Thyroid gland (tissue), 4 donors: Measurements from ENCODE around the gene NFE2L2. TPM values are rescaled to one million over a fixed set of nuclear protein-coding genes. Genes with fewer than 3 reads are reported as not detected.

Source experiments
- DNase-seq, 2 donors: peaks; one replicate each; pipeline ENCODE4 v3.0.0-alpha.2; 2019
- H3K27ac ChIP-seq, 3 donors: fragments of 200-600 bp; sonication (generic); 1 replicate in 2 of 3; 2 replicates in 1 of 3; pipeline ENCODE4 v1.5.1; 2016 to 2019; ENCODE audit warnings: mild to moderate bottlenecking in 1 of 3, moderate library complexity in 1 of 3
- H3K27me3 ChIP-seq: fragments of 200-600 bp; sonication (generic); one replicate; pipeline ENCODE4 v1.5.1; 2019
- H3K36me3 ChIP-seq, 2 donors: fragments of 200-600 bp; sonication (generic); one replicate each; pipeline ENCODE4 v1.5.1; 2016 to 2019
- H3K4me1 ChIP-seq, 2 donors: fragments of 200-600 bp; sonication (generic); one replicate each; pipeline ENCODE4 v1.5.1; 2017 to 2019
- H3K4me3 ChIP-seq, 3 donors: fragments of 200-600 bp; sonication (generic); replicated peaks in 1 of 3; 1 replicate in 2 of 3; 2 replicates in 1 of 3; pipeline ENCODE4 v1.5.1; 2016; ENCODE audit warnings: mild to moderate bottlenecking in 1 of 3
- H3K9me3 ChIP-seq: fragments of 200-600 bp; sonication (generic); one replicate; pipeline ENCODE4 v1.5.1; 2017
- POLR2A ChIP-seq, 2 donors: fragments of 450-650 bp; IDR thresholded peaks; one replicate each; pipeline ENCODE4 v1.6.1; 2017; ENCODE audit warnings: antibody characterized with exemption in 2 of 2, mild to moderate bottlenecking in 2 of 2, moderate library complexity in 1 of 2
- intact Hi-C: fragments of 100-400 bp; cut with DNase I; formaldehyde crosslinking; loops from one replicate; pipeline ENCODE4 v1.15.1; 2023
- microRNA-seq: library from miRNA; unstranded; fragments of <30 nt; microRNA quantifications from one replicate; pipeline ENCODE4, GENCODE V29; 2016
- small RNA-seq: library from RNA; depleted of rRNA; stranded (forward); fragments of <200 nt; gene quantifications from one replicate; pipeline ENCODE3, GENCODE V24; 2016
- total RNA-seq, 4 donors: library from RNA; depleted of rRNA; stranded (reverse); fragments of >200 nt; gene quantifications; one replicate each; pipeline ENCODE4 v1.2.3, GENCODE V29; 2016
- TF ChIP-seq, protein P1 (sequence below), 6 experiments: fragments of 200-600 bp in 3 of 6; fragments of 450-650 bp in 3 of 6; sonication (generic) in 3 of 6; IDR thresholded peaks; one replicate each; pipeline ENCODE4 v1.5.1; 2016 to 2019; ENCODE audit warnings: antibody characterized with exemption in 6 of 6, mild to moderate bottlenecking in 2 of 6, inconsistent platforms in 1 of 6, moderate library complexity in 1 of 6

Gene NFE2L2
- total RNA-seq, 4 donors from 2014 or later, result 139 to 157 (median 144) TPM

DNA sequence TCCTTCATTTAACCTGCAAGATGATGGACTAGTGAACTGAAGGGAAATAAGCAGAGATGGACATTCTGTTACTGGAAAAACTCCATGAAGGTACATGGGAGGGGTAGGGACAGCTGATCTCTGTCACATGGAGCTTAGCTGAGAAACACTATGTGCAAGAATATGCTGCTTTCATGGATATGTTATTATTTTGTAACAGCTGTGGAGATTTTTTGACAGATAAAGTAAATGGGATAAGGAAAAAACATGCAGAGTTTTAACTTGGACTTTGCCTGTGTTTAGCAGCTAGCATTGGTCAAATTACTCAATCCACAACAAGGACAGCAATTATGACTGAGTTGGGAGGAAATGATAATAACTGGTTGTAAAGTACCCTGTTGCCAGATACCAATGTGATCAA lies 80.7 kb downstream of the NFE2L2 start:
- Histone ChIP-seq H3K36me3 (no peaks in the 10 kb centered on the region), H3K27ac (no peak overlapping the region), H3K9me3 (no peaks in the 10 kb centered on the region), H3K27me3 (no peaks in the 10 kb centered on the region), H3K4me1 (peaks cover 5 to 6% of the 10 kb centered on the region in 2 donors), H3K4me3 (no peak overlapping the region)
- no peak for DNase-seq
- TF ChIP-seq, protein P1, sequence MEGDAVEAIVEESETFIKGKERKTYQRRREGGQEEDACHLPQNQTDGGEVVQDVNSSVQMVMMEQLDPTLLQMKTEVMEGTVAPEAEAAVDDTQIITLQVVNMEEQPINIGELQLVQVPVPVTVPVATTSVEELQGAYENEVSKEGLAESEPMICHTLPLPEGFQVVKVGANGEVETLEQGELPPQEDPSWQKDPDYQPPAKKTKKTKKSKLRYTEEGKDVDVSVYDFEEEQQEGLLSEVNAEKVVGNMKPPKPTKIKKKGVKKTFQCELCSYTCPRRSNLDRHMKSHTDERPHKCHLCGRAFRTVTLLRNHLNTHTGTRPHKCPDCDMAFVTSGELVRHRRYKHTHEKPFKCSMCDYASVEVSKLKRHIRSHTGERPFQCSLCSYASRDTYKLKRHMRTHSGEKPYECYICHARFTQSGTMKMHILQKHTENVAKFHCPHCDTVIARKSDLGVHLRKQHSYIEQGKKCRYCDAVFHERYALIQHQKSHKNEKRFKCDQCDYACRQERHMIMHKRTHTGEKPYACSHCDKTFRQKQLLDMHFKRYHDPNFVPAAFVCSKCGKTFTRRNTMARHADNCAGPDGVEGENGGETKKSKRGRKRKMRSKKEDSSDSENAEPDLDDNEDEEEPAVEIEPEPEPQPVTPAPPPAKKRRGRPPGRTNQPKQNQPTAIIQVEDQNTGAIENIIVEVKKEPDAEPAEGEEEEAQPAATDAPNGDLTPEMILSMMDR (IDR thresholded peaks at IDR 0.05), result no peak
- TF ChIP-seq POLR2A (IDR thresholded peaks at IDR 0.05), result no peak
- intact Hi-C loops, result no loop called here

Small RNAs within 50 kb of the gene (microRNA-seq; reads per million reads assigned to microRNA genes)
- gene MIR3128 (not detected), gene MIR6512 (not detected)

Small RNAs within 50 kb of the gene (small RNA-seq; reads per million reads assigned to genes)
- gene MIR3128 (not detected), gene MIR6512 (not detected), gene RF00019 (not detected)

Other genes starting within 250 kb of the NFE2L2 start
- 100 to 1,000 TPM in 1 of 4 donors, 10 to 100 TPM in 3; 80.3 to 115 (median 82.3) TPM for gene HNRNPA3, start 51.9 kb downstream of the NFE2L2 start, total RNA-seq
- 10 to 100 TPM; 23.1 to 38.8 (median 24.7) TPM for gene AGPS, start 128.0 kb upstream of the NFE2L2 start, total RNA-seq